Hepatocyte (in vitro differentiated cells): ENCODE measurements around the gene FAM221B. TPM values are rescaled to one million over a fixed set of nuclear protein-coding genes. Genes with fewer than 3 reads are reported as not detected.

Experiments used
- DNase-seq: peaks from one replicate; pipeline ENCODE4 v3.0.0-alpha.2; 2016; ENCODE audit warnings: low spot score
- H2AFZ ChIP-seq: fragments of 200-600 bp; sonication (generic); 2 replicates; pipeline ENCODE4 v1.6.0; 2016; ENCODE audit warnings: antibody characterized with exemption, mild to moderate bottlenecking
- H3K27ac ChIP-seq: fragments of 200-600 bp; sonication (generic); 2 replicates; pipeline ENCODE4 v1.5.1; 2016; ENCODE audit warnings: mild to moderate bottlenecking
- H3K27me3 ChIP-seq: fragments of 200-600 bp; sonication (generic); 2 replicates; pipeline ENCODE4 v1.6.1; 2016
- H3K36me3 ChIP-seq: fragments of 200-600 bp; sonication (generic); replicated peaks from 2 replicates; pipeline ENCODE4 v1.5.1; 2016; ENCODE audit warnings: low read depth; ENCODE audit not compliant: insufficient read depth
- H3K4me1 ChIP-seq: fragments of 200-600 bp; sonication (generic); 2 replicates; pipeline ENCODE4 v1.5.1; 2016; ENCODE audit warnings: mild to moderate bottlenecking, moderate library complexity; ENCODE audit not compliant: insufficient read depth
- H3K4me2 ChIP-seq: fragments of 200-600 bp; sonication (generic); 2 replicates; pipeline ENCODE4 v1.6.0; 2016
- H3K4me3 ChIP-seq: fragments of 200-600 bp; sonication (generic); 2 replicates; pipeline ENCODE4 v1.5.1; 2016; ENCODE audit warnings: mild to moderate bottlenecking
- H3K79me2 ChIP-seq: fragments of 200-600 bp; sonication (generic); 2 replicates; pipeline ENCODE4 v1.6.0; 2017; ENCODE audit warnings: mild to moderate bottlenecking
- H3K9me2 ChIP-seq: fragments of 200-600 bp; sonication (generic); replicated peaks from 2 replicates; pipeline ENCODE4 v1.6.0; 2017; ENCODE audit warnings: mild to moderate bottlenecking; ENCODE audit not compliant: insufficient read depth
- H3K9me3 ChIP-seq: fragments of 200-600 bp; sonication (generic); 2 replicates; pipeline ENCODE4 v1.5.1; 2016; ENCODE audit warnings: low read depth, mild to moderate bottlenecking
- H4K20me1 ChIP-seq: fragments of 200-600 bp; sonication (generic); 2 replicates; pipeline ENCODE4 v1.6.0; 2016; ENCODE audit warnings: mild to moderate bottlenecking; ENCODE audit not compliant: insufficient read depth, poor library complexity, severe bottlenecking
- EZH2 ChIP-seq: fragments of 200-600 bp; sonication (generic); IDR thresholded peaks from 2 replicates; pipeline ENCODE4 v1.6.1; 2016; ENCODE audit warnings: antibody characterized with exemption, mild to moderate bottlenecking, borderline replicate concordance
- EZH2phosphoT487 ChIP-seq: fragments of 200-600 bp; sonication (generic); IDR thresholded peaks from one replicate; pipeline ENCODE4 v1.6.1; 2018; ENCODE audit warnings: antibody characterized with exemption, mild to moderate bottlenecking, low read depth, moderate library complexity; ENCODE audit not compliant: unreplicated experiment, severe bottlenecking
- WGBS: methylation state at CpG from one replicate; pipeline ENCODE4 v1.1.6; 2016; ENCODE audit warnings: low lambda C conversion rate; ENCODE audit errors: missing lambda C conversion rate; 5-methylcytosine and 5-hydroxymethylcytosine counted together
- polyA plus RNA-seq: library from polyadenylated mRNA; unstranded; fragments of >200 nt; fragmentation: Nextera tagmentation; extraction: Ambion mirVana; gene quantifications from 2 replicates; pipeline ENCODE4 v1.2.1, GENCODE V29; 2016
- total RNA-seq: library from RNA; depleted of rRNA; stranded (reverse); fragments of >200 nt; gene quantifications from 2 replicates; pipeline ENCODE4 v1.2.3, GENCODE V29; 2014
- TF ChIP-seq, protein P1 (sequence below): fragments of 200-600 bp; sonication (generic); IDR thresholded peaks from 2 replicates; pipeline ENCODE4 v1.5.1; 2016; ENCODE audit warnings: antibody characterized with exemption, mild to moderate bottlenecking; ENCODE audit not compliant: poor library complexity

Gene FAM221B
- total and polyA plus RNA-seq, 2 experiments from 2014 or later, result not detected

DNA sequence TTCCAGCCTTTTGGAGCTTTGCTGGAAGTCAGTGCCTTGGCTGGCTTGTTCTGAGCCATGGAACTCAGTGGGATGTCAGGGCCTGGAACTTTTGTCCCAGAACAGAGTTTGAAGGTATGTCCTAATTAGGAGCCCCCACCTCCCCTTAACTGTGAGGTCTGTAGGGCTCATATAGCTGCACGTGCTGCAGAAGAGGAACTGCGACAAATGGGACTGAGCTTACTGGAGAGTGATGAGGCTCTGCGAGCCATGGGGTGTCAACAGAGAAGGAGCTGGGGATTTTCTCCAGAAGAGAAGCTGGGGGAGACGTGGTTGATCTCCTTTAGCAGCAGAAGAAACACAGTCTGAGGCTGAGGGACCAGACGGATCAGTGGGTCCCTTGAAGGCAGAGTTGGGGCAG is 11.4 kb upstream of the FAM221B start:
- Histone ChIP-seq H3K9me2 (no peaks in the 10 kb centered on the region), H3K79me2 (peaks cover 3% of the 10 kb centered on the region), H3K27me3 (no peaks in the 10 kb centered on the region), H3K36me3 (no peaks in the 10 kb centered on the region), H2AFZ (no peak overlapping the region), H3K4me2 (no peak overlapping the region), H3K9me3 (no peaks in the 10 kb centered on the region), H3K4me3 (no peak overlapping the region), H3K27ac (no peak overlapping the region), H3K4me1 (peaks cover 23% of the 10 kb centered on the region), H4K20me1 (no peaks in the 10 kb centered on the region)
- no peak for DNase-seq
- TF ChIP-seq, protein P1, sequence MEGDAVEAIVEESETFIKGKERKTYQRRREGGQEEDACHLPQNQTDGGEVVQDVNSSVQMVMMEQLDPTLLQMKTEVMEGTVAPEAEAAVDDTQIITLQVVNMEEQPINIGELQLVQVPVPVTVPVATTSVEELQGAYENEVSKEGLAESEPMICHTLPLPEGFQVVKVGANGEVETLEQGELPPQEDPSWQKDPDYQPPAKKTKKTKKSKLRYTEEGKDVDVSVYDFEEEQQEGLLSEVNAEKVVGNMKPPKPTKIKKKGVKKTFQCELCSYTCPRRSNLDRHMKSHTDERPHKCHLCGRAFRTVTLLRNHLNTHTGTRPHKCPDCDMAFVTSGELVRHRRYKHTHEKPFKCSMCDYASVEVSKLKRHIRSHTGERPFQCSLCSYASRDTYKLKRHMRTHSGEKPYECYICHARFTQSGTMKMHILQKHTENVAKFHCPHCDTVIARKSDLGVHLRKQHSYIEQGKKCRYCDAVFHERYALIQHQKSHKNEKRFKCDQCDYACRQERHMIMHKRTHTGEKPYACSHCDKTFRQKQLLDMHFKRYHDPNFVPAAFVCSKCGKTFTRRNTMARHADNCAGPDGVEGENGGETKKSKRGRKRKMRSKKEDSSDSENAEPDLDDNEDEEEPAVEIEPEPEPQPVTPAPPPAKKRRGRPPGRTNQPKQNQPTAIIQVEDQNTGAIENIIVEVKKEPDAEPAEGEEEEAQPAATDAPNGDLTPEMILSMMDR, result no peak
- TF ChIP-seq EZH2 (no peak), EZH2phosphoT487 (no peak)
- 92% methylated on average over 5 of the region's 5 CpGs for WGBS

DNA sequence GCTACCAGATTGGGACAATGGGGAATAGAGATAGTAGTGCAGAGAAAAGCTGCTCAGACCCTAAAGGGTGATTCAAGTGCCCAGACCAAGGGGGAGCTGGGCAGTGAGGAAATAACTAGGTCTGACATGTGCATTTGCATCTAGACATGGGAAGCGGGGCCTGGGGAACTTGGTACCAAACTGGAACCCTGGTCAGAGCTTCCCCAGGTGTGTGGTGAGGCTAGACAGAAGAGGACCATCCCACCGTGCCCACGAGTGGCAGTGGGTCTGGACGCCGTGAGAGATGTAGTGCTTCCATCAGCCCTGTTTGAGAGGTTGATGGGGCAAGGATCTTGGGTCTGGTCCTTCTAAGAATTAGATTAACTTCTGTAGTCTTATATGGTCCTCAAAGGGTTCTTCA is 8.1 kb upstream of the FAM221B start:
- no peak for DNase-seq
- no peaks in the 10 kb centered on the region for H3K9me3 ChIP-seq
- H3K27me3 ChIP-seq, result no peaks in the 10 kb centered on the region
- H3K36me3 ChIP-seq, result no peaks in the 10 kb centered on the region
- 96% methylated on average over 5 of the region's 5 CpGs for WGBS
- peak overlapping the region; percentile 6 for H3K27ac ChIP-seq
- H3K4me1 ChIP-seq, result peaks cover 38% of the 10 kb centered on the region
- no peak overlapping the region for H3K4me2 ChIP-seq
- H2AFZ ChIP-seq, result no peak overlapping the region
- no peaks in the 10 kb centered on the region for H4K20me1 ChIP-seq
- TF ChIP-seq EZH2phosphoT487 (no peak), EZH2 (no peak)
- TF ChIP-seq, protein P1, result no peak
- H3K4me3 ChIP-seq, result no peak overlapping the region
- H3K79me2 ChIP-seq, result peaks cover 16% of the 10 kb centered on the region
- H3K9me2 ChIP-seq, result no peaks in the 10 kb centered on the region

DNA sequence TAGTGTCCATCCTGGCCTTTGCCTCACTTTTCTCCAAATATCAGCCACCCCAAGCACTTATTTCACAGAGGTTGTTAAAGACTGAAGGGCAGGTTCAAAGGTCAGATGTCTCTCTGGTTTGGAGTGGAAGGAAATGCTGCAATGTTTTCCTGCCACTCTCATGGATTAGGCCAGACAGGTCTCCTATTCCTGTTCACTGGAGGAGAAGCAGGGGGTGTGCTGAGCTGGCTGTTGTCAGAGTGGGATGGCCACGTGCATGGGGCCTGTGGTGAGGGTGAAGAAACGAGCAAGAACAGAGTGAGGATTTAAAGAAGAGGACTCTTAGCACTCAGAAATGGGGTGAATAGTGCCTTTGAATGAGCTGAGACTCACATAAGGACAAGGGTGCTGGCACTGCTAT is 7.2 kb upstream of the FAM221B start:
- H3K27me3 ChIP-seq, result no peaks in the 10 kb centered on the region
- no peaks in the 10 kb centered on the region for H4K20me1 ChIP-seq
- H3K9me3 ChIP-seq, result no peaks in the 10 kb centered on the region
- peak overlapping the region; percentile 6 for H3K27ac ChIP-seq
- no peak for DNase-seq
- no peak overlapping the region for H2AFZ ChIP-seq
- TF ChIP-seq, protein P1, result no peak
- no peak for TF ChIP-seq EZH2phosphoT487
- no peak for TF ChIP-seq EZH2
- H3K9me2 ChIP-seq, result no peaks in the 10 kb centered on the region
- no peaks in the 10 kb centered on the region for H3K36me3 ChIP-seq
- H3K4me1 ChIP-seq, result peaks cover 39% of the 10 kb centered on the region
- H3K4me2 ChIP-seq, result no peak overlapping the region
- no peak overlapping the region for H3K4me3 ChIP-seq
- 75% methylated on average over 2 of the region's 2 CpGs for WGBS
- peaks cover 23% of the 10 kb centered on the region for H3K79me2 ChIP-seq

DNA sequence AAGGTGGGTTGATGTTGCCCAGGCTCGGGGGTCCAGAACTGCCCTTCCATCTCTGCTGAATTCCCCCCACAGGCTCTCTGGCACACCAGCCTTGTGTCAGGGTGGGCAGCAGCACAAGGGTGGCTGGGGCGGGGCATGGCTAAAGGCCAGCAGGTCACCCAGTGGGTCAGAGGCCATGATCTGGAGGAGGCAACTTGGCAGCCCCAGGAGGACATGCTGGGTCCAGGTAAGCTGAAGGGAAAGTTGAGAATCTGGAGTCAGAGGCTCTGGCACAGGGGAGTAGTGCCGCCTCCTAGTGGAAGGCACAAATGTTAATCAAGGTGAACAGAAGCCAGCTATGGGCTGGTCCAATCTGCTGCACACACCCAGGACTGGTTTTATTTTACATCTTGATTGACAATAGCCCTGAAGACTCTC is 6.7 kb upstream of the FAM221B start:
- Histone ChIP-seq H4K20me1 (no peaks in the 10 kb centered on the region), H3K36me3 (no peaks in the 10 kb centered on the region), H3K4me1 (peaks cover 45% of the 10 kb centered on the region), H3K4me3 (no peak overlapping the region), H3K79me2 (peaks cover 29% of the 10 kb centered on the region), H3K9me3 (no peaks in the 10 kb centered on the region), H3K4me2 (no peak overlapping the region), H3K27ac (peak overlapping the region; percentile 95), H3K27me3 (no peaks in the 10 kb centered on the region), H3K9me2 (no peaks in the 10 kb centered on the region), H2AFZ (no peak overlapping the region)
- DNase-seq, result no peak
- WGBS, result 100% methylated on average over 3 of the region's 3 CpGs
- TF ChIP-seq, protein P1, result peak; percentile 22
- TF ChIP-seq EZH2phosphoT487, result no peak
